ENCODE data around the gene REEP5. TPM values are rescaled to one million over a fixed set of nuclear protein-coding genes. Genes with fewer than 3 reads are reported as not detected.

REEP5 gene
- total RNA-seq, 1 experiment from 2014 or later, result 99.3 TPM

DNA sequence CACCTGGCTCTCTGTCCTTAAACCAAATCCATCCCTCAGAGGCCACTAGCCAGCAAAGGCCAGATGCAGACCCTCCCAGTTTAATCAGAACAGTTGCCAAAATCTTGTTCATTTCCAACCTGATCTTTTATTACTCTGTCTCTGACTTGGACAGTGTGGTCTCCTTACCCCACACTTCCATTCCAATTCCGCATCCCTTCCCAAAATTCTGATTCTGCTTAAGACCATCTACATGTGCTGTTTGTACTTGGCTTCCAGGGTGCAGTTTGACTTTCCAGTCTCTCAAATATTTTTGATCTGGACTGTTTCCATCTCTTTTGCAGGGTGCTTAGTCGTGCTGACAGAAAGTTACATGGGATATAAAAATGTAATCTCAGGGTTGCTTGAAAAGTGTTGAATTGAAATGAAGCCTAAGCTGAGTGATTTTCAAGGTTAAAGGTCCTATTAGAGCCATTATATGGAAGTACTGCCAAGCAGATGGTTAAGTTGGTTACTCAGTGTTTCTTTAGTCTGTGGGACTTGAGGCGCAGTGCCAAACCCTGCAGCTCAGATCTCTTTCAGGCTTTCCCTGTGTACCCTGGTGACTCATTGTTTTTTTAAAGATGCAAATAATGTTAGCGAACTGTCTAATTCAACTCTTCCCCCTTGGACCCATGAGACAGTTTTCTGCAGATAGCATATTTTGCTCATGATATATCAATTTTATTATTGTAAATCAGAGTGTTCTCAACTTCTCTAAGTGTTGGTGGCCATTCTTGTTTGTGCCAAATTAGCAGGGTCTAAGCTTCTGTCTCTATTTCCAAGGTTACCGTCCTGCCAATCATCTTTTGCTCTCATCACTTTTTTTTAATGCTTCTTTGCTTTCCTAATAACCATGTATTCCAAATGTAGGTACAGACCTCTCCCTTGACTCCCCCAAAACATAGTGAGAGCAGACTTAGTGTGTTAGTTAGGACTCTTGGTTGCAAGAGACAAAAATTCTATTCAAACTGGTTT, 36.4 kb upstream of the REEP5 start:
- Histone ChIP-seq H3K36me3 (ENCODE audit: control insufficient read depth, insufficient read depth, low read length) (no peaks in the 10 kb centered on the region), H3K4me3 (ENCODE audit: low read depth, low read length) (no peak overlapping the region), H3K27me3 (replicated peaks; ENCODE audit: control insufficient read depth, insufficient read depth, low read length) (no peaks in the 10 kb centered on the region), H3K9me3 (peaks cover 6% of the 10 kb centered on the region; the same call in 1 of the 2 replicates), H3K4me1 (0 out of 2 replicates have a peak, but pooled peaks cover 4% of the 10 kb centered on the region)
- Mint-ChIP-seq H3K36me3 (ENCODE audit: insufficient read depth, unreplicated experiment) (no peaks in the 10 kb centered on the region), H3K4me1 (ENCODE audit: low read depth, unreplicated experiment) (peaks cover 18% of the 10 kb centered on the region), H3K27me3 (ENCODE audit: insufficient read depth, unreplicated experiment) (no peaks in the 10 kb centered on the region), H3K4me3 (ENCODE audit: unreplicated experiment) (no peak overlapping the region), H3K9me3 (ENCODE audit: unreplicated experiment) (peaks cover 7% of the 10 kb centered on the region), H3K27ac (ENCODE audit: unreplicated experiment) (no peak overlapping the region)
- ChIA-PET CTCF (no interaction called here), POLR2A (no interaction called here)
- BruUV-seq (replicated peaks), result no TSS peak
- TF ChIP-seq, protein P1, sequence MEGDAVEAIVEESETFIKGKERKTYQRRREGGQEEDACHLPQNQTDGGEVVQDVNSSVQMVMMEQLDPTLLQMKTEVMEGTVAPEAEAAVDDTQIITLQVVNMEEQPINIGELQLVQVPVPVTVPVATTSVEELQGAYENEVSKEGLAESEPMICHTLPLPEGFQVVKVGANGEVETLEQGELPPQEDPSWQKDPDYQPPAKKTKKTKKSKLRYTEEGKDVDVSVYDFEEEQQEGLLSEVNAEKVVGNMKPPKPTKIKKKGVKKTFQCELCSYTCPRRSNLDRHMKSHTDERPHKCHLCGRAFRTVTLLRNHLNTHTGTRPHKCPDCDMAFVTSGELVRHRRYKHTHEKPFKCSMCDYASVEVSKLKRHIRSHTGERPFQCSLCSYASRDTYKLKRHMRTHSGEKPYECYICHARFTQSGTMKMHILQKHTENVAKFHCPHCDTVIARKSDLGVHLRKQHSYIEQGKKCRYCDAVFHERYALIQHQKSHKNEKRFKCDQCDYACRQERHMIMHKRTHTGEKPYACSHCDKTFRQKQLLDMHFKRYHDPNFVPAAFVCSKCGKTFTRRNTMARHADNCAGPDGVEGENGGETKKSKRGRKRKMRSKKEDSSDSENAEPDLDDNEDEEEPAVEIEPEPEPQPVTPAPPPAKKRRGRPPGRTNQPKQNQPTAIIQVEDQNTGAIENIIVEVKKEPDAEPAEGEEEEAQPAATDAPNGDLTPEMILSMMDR (IDR thresholded peaks at IDR 0.05; ENCODE audit: insufficient read depth in 1 of 2, low read depth in 1 of 2, low read length in 1 of 2, severe bottlenecking in 1 of 2, unreplicated experiment in 1 of 2), result no peak
- DNase-seq, result no peak
- intact Hi-C loops (cut with micrococcal nuclease; ENCODE audit: unreplicated experiment), result no loop called here

DNA sequence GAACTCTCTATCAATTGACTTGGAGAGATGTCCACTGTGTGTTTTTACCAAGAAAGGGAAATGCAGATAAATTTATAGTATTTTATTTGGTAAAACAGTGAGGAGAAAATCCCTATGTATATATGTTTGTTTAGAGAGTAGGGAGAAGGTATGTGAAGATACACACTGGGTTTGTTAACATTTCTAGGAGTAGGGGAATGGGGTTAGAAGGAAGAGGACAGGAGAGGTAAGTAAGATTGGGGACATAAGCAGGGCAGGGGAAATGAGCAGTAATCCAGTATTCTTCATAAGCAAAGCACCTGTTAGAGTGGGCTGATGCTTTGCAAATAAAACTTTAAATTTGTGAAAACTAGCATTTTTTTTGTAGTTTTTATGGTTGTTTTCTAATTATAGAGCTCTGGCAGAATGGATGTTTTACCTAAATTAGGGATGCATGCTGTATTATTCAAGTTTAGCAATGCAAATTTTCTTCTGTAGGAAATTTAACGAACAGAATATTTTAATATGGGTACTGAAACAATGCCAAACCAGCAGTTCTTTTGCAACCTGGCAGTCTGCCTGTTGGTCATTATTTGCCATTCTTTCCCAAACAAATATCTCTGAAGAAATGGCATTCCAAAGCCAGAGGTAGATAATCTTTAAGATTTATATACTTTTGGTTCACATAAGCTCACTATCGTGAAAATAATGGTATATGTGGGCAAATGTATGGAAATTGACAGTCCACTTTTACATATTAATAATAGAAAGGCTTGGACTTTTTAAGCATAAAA, 35.2 kb upstream of the REEP5 start:
- DNase-seq, result no peak
- intact Hi-C loops (cut with micrococcal nuclease; ENCODE audit: unreplicated experiment), result no loop called here
- Mint-ChIP-seq H3K4me3 (ENCODE audit: unreplicated experiment) (no peak overlapping the region), H3K9me3 (ENCODE audit: unreplicated experiment) (peaks cover 12% of the 10 kb centered on the region), H3K27me3 (ENCODE audit: insufficient read depth, unreplicated experiment) (no peaks in the 10 kb centered on the region), H3K4me1 (ENCODE audit: low read depth, unreplicated experiment) (peaks cover 18% of the 10 kb centered on the region), H3K36me3 (ENCODE audit: insufficient read depth, unreplicated experiment) (no peaks in the 10 kb centered on the region), H3K27ac (ENCODE audit: unreplicated experiment) (no peak overlapping the region)
- Histone ChIP-seq H3K9me3 (peaks cover 7% of the 10 kb centered on the region; the same call in 1 of the 2 replicates), H3K27me3 (replicated peaks; ENCODE audit: control insufficient read depth, insufficient read depth, low read length) (no peaks in the 10 kb centered on the region), H3K36me3 (ENCODE audit: control insufficient read depth, insufficient read depth, low read length) (no peaks in the 10 kb centered on the region), H3K4me1 (0 out of 2 replicates have a peak, but pooled peaks cover 4% of the 10 kb centered on the region), H3K4me3 (ENCODE audit: low read depth, low read length) (no peak overlapping the region)
- BruUV-seq (replicated peaks), result no TSS peak
- TF ChIP-seq, protein P1 (IDR thresholded peaks at IDR 0.05; ENCODE audit: insufficient read depth in 1 of 2, low read depth in 1 of 2, low read length in 1 of 2, severe bottlenecking in 1 of 2, unreplicated experiment in 1 of 2), result no peak
- ChIA-PET POLR2A (no interaction called here), CTCF (no interaction called here)

DNA sequence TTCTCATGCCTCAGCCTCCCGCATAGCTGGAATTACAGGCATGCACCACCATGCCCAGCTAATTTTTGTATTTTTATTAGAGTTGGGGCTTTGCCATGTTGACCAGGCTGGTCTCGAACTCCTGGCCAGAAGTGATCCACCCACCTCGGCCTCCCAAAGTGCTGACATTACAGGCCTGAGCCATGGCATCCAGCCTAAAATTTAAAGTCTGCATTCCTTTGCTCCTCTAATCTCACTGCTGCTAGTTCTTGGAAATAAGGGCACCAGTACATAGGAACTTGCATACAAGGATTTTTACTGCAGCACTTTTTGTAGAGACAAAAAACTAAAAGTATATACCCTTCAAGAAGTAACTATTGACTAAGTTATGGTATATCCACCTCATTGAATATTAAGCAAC, 34.6 kb upstream of the REEP5 start:
- DNase-seq, result no peak
- ChIA-PET CTCF (no interaction called here), POLR2A (no interaction called here)
- no peaks in the 10 kb centered on the region for H3K27me3 ChIP-seq (replicated peaks; ENCODE audit: control insufficient read depth, insufficient read depth, low read length)
- no peaks in the 10 kb centered on the region for H3K27me3 Mint-ChIP-seq (ENCODE audit: insufficient read depth, unreplicated experiment)
- H3K9me3 Mint-ChIP-seq (ENCODE audit: unreplicated experiment), result peaks cover 12% of the 10 kb centered on the region
- peaks cover 18% of the 10 kb centered on the region for H3K4me1 Mint-ChIP-seq (ENCODE audit: low read depth, unreplicated experiment)
- H3K4me3 Mint-ChIP-seq (ENCODE audit: unreplicated experiment), result no peak overlapping the region
- intact Hi-C loops (cut with micrococcal nuclease; ENCODE audit: unreplicated experiment), result no loop called here
- no peak overlapping the region for H3K27ac Mint-ChIP-seq (ENCODE audit: unreplicated experiment)
- H3K4me3 ChIP-seq (ENCODE audit: low read depth, low read length), result no peak overlapping the region
- no TSS peak for BruUV-seq (replicated peaks)
- TF ChIP-seq, protein P1 (IDR thresholded peaks at IDR 0.05; ENCODE audit: insufficient read depth in 1 of 2, low read depth in 1 of 2, low read length in 1 of 2, severe bottlenecking in 1 of 2, unreplicated experiment in 1 of 2), result no peak
- no peaks in the 10 kb centered on the region for H3K36me3 ChIP-seq (ENCODE audit: control insufficient read depth, insufficient read depth, low read length)
- H3K4me1 ChIP-seq, result 0 out of 2 replicates have a peak, but pooled peaks cover 4% of the 10 kb centered on the region
- no peaks in the 10 kb centered on the region for H3K36me3 Mint-ChIP-seq (ENCODE audit: insufficient read depth, unreplicated experiment)
- H3K9me3 ChIP-seq, result peaks cover 7% of the 10 kb centered on the region; the same call in 1 of the 2 replicates
